ENCODE results near the gene MRPL18.

DNA sequence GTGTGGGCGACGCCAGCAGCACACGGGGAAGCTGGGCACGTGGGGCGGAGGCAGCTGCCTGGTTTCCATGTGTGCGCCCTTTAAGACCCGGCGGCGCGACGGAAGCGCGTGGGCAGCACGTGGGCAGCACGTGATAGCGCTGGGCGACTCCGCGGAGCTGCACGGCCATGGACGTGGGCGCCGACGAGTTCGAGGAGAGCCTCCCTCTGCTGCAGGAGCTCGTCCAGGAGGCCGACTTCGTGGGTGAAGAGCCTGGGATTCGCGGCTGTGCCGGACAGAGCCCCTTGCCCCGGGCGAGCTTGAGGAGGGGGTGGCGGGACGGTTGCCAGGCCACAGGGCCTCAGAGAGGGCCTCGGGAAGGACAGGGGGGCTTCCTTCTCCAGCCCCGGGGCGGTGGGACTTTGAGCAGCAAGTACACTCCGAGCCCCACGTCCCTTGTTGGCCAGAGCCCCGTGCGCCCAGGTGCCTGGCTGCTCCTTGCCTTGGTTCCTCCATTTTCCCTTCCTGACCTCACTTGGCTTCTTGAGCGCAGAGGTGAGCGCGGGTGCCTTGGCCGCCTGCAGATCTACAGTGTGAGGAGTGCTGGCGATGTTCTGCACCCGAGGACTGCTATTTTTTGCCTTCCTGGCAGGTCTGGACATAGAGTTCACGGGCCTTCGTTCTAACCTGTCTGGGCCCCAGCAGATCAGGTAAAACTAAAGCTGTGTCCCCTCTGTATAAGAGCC, 10.0 kb downstream of the MRPL18 start, which contains the start of gene PNLDC1:
- TF ChIP-seq, protein P1, sequence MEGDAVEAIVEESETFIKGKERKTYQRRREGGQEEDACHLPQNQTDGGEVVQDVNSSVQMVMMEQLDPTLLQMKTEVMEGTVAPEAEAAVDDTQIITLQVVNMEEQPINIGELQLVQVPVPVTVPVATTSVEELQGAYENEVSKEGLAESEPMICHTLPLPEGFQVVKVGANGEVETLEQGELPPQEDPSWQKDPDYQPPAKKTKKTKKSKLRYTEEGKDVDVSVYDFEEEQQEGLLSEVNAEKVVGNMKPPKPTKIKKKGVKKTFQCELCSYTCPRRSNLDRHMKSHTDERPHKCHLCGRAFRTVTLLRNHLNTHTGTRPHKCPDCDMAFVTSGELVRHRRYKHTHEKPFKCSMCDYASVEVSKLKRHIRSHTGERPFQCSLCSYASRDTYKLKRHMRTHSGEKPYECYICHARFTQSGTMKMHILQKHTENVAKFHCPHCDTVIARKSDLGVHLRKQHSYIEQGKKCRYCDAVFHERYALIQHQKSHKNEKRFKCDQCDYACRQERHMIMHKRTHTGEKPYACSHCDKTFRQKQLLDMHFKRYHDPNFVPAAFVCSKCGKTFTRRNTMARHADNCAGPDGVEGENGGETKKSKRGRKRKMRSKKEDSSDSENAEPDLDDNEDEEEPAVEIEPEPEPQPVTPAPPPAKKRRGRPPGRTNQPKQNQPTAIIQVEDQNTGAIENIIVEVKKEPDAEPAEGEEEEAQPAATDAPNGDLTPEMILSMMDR (IDR thresholded peaks at IDR 0.05; ENCODE audit: poor library complexity, severe bottlenecking): no peak
- TF ChIP-seq EZH2 (IDR thresholded peaks at IDR 0.05; ENCODE audit: borderline replicate concordance, insufficient read depth, low read length, poor library complexity, severe bottlenecking) (no peak), EP300 (conservative IDR thresholded peaks at IDR 0.05; ENCODE audit: poor library complexity, severe bottlenecking) (no peak)
